ENCODE measurements around the gene PHACTR2. TPM values are rescaled to one million over a fixed set of nuclear protein-coding genes. Genes with fewer than 3 reads are reported as not detected.

PHACTR2 gene
- total and polyA plus RNA-seq, 2 of the 13 experiments (the other 11 are each of a cell fraction or from before 2014, with no cell fraction given) = 11.3 to 28.2 TPM

GRCh38 chr6:143677577-143677890, 231 bp upstream of the PHACTR2 start (continued):
- TF ChIP-seq PATZ1 (CRISPR knock-in tag; IDR thresholded peaks at IDR 0.05) (peak; percentile 83), YEATS2 (CRISPR knock-in tag; IDR thresholded peaks at IDR 0.05; ENCODE audit: borderline replicate concordance) (no peak), TP53 (CRISPR knock-in tag; conservative IDR thresholded peaks at IDR 0.05) (no peak), ZNF83 (CRISPR knock-in tag; IDR thresholded peaks at IDR 0.05; ENCODE audit: borderline replicate concordance) (no peak), ZNF615 (CRISPR knock-in tag; IDR thresholded peaks at IDR 0.05; ENCODE audit: borderline replicate concordance) (0 out of 2 replicates have a peak, but pooled peaks have one; percentile 19), SIX4 (CRISPR knock-in tag; IDR thresholded peaks at IDR 0.05) (no peak), ETS1 (CRISPR knock-in tag; IDR thresholded peaks at IDR 0.05) (no peak), FOXP1 (IDR thresholded peaks at IDR 0.05) (no peak), FOXP1 (CRISPR knock-in tag; IDR thresholded peaks at IDR 0.05) (no peak), ZNF256 (CRISPR knock-in tag; conservative IDR thresholded peaks at IDR 0.05) (no peak), NPAS2 (CRISPR knock-in tag; IDR thresholded peaks at IDR 0.05; ENCODE audit: borderline replicate concordance) (no peak), ZNF879 (CRISPR knock-in tag; IDR thresholded peaks at IDR 0.05) (no peak), ETV6 (CRISPR knock-in tag; conservative IDR thresholded peaks at IDR 0.05) (no peak), ZFP36L1 (CRISPR knock-in tag; IDR thresholded peaks at IDR 0.05) (no peak), ZNF225 (CRISPR knock-in tag; IDR thresholded peaks at IDR 0.05) (no peak), TFE3 (CRISPR knock-in tag; IDR thresholded peaks at IDR 0.05) (no peak), MIER3 (CRISPR knock-in tag; IDR thresholded peaks at IDR 0.05; ENCODE audit: borderline replicate concordance) (0 out of 2 replicates have a peak, but pooled peaks have one; percentile 12), FOSL1 (CRISPR knock-in tag; IDR thresholded peaks at IDR 0.05; ENCODE audit: borderline replicate concordance) (no peak), HMG20A (CRISPR knock-in tag; IDR thresholded peaks at IDR 0.05; ENCODE audit: borderline replicate concordance) (0 out of 2 replicates have a peak, but pooled peaks have one; percentile 2), ZSCAN5A (CRISPR knock-in tag; IDR thresholded peaks at IDR 0.05; ENCODE audit: borderline replicate concordance) (no peak)

All from HepG2 (cell line).